ENCODE measurements around the gene MACROD2. TPM values are rescaled to one million over a fixed set of nuclear protein-coding genes. Genes with fewer than 3 reads are reported as not detected.

Gene MACROD2
- total RNA-seq, 1 experiment from 2014 or later: not detected

DNA sequence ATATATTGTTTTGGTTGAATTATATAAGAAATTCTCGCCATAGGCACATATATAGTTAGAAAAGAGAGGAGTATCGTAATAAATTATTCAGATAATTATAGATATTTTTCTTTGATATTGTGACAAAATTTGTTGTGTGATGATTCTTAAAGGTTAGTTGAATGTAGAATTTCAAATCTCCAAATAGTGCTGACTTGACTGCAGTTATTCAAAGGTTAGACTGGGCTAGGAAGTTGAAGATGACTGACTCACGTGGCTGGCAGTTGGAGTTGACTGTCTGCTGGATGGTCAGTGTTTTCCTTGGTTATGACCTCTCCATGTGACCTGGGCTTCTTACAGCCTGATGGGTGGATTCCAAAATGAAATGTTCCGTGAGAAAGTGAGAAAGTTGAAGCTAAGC, 286.8 kb downstream of the MACROD2 start:
- no peaks in the 10 kb centered on the region for H3K36me3 ChIP-seq
- H3K9me3 ChIP-seq (replicated peaks): no peaks in the 10 kb centered on the region
- no peaks in the 10 kb centered on the region for H3K27me3 ChIP-seq (replicated peaks)
- H3K4me3 ChIP-seq: no peak overlapping the region
- H3K27ac ChIP-seq: no peak overlapping the region
- H3K4me1 ChIP-seq (replicated peaks): no peaks in the 10 kb centered on the region
- no peak for DNase-seq (ENCODE audit: low read depth in 1 of 2, low spot score in 2 of 2)

DNA sequence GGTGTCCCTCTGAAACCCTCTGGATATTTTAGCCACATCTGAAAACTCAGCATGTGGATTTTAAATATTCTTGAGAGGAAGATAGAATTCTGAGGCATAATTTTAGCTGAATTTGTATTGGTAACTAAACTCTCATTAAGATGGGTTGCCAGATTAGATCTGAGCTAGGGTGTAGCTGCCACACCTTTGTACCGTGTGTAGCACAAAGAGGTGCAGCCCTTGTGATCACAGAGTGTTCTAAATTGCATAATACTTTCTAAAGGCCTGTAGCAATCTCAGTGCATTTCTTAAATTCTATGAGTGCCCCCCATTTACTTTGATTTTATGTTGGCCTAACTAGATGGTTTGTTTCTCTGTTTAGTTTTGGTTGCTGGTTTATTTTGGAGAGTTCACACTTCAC, 289.1 kb downstream of the MACROD2 start:
- Histone ChIP-seq H3K36me3 (no peaks in the 10 kb centered on the region), H3K9me3 (replicated peaks) (no peaks in the 10 kb centered on the region), H3K4me3 (no peak overlapping the region), H3K4me1 (replicated peaks) (no peaks in the 10 kb centered on the region), H3K27me3 (replicated peaks) (no peaks in the 10 kb centered on the region), H3K27ac (no peak overlapping the region)
- DNase-seq (ENCODE audit: low read depth in 1 of 2, low spot score in 2 of 2): no peak

DNA sequence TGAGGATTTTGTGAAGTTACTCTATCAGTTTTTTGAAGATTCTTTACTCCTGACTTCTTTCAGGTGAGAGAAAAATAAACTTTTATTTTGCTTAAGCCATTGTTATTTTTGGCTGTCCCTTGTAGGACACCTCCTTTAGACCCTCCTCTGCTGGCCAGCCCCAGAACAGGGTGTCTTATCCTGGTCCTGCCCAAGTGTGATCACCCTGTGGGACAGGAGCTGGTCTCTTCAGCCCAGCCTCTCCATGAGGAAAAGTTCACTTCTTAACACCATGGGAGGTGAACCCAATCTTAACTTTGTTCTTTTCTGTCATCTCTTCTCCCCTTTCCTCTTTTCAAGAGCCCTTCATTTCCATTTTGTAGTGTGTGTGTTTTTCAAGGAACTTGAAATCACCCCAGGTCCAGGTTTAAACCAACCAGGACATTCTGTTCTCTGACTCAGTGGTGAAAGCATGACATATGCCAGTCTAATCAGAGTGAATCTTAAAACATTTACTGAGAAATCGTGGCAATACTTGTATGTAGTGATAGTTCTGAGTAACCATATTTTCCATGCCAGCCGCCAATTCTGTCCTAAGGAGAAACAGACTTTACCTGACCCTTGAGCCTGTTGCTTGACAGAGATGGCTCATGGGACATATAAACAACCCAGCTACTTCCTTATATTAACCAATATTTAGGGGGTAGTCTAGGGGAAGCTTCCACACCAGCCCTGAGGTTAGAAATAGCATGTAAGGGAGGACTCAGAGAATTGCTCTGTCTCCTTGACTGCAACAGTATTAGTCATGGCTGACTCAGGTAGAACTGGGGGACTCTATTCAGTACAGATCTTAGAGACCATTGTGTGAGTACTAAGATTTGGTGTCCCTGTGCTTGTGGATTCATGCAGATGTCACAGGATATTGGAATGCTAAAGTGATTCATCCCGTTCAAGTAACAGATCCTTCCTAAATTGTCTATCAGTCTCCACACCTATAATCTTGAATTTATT, 293.3 kb downstream of the MACROD2 start:
- H3K4me1 ChIP-seq (replicated peaks): no peaks in the 10 kb centered on the region
- no peaks in the 10 kb centered on the region for H3K27me3 ChIP-seq (replicated peaks)
- no peak overlapping the region for H3K27ac ChIP-seq
- peak in 1 of 2 experiments; percentile 2 for DNase-seq (ENCODE audit: low read depth in 1 of 2, low spot score in 2 of 2)
- H3K9me3 ChIP-seq (replicated peaks): no peaks in the 10 kb centered on the region
- H3K36me3 ChIP-seq: no peaks in the 10 kb centered on the region
- H3K4me3 ChIP-seq: no peak overlapping the region

DNA sequence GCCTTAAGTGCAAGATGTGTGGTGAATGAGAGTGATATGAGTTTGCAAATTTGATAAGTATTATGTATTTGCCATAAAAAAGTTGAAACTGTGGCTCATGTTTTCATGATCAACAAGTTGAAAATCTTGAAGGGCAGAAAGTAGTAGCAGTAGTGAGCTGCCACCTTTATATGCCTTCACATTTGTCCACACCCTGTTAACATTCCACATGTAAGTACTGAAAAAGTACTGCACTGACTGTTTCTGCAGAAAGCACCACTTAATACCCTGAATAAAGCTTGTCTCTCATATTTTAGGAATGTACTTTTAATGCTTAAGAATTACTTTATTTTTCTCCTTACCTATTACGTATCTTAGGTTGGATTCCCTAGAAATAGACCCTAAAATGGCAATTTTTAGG, 296.2 kb downstream of the MACROD2 start:
- H3K27ac ChIP-seq: no peak overlapping the region
- H3K9me3 ChIP-seq (replicated peaks): no peaks in the 10 kb centered on the region
- DNase-seq (ENCODE audit: low read depth in 1 of 2, low spot score in 2 of 2): no peak
- no peak overlapping the region for H3K4me3 ChIP-seq
- H3K36me3 ChIP-seq: no peaks in the 10 kb centered on the region
- H3K27me3 ChIP-seq (replicated peaks): no peaks in the 10 kb centered on the region
- no peaks in the 10 kb centered on the region for H3K4me1 ChIP-seq (replicated peaks)

GRCh38 chr20:14295238-14295637, 299.9 kb downstream of the MACROD2 start:
- H3K36me3 ChIP-seq: no peaks in the 10 kb centered on the region
- no peaks in the 10 kb centered on the region for H3K27me3 ChIP-seq (replicated peaks)
- H3K4me3 ChIP-seq: no peak overlapping the region
- no peaks in the 10 kb centered on the region for H3K4me1 ChIP-seq (replicated peaks)
- 0 out of 2 replicates have a peak, but pooled peaks cover 2% of the 10 kb centered on the region for H3K9me3 ChIP-seq (replicated peaks)
- DNase-seq (ENCODE audit: low read depth in 1 of 2, low spot score in 2 of 2): no peak
- H3K27ac ChIP-seq: no peak overlapping the region

GRCh38 chr20:14295770-14296309, 300.5 kb downstream of the MACROD2 start:
- no peak overlapping the region for H3K4me3 ChIP-seq
- 0 out of 2 replicates have a peak, but pooled peaks cover 2% of the 10 kb centered on the region for H3K9me3 ChIP-seq (replicated peaks)
- no peaks in the 10 kb centered on the region for H3K36me3 ChIP-seq
- no peaks in the 10 kb centered on the region for H3K27me3 ChIP-seq (replicated peaks)
- no peak for DNase-seq (ENCODE audit: low read depth in 1 of 2, low spot score in 2 of 2)
- no peaks in the 10 kb centered on the region for H3K4me1 ChIP-seq (replicated peaks)
- H3K27ac ChIP-seq: no peak overlapping the region

- DNase-seq (ENCODE audit: low read depth in 1 of 2, low spot score in 2 of 2): no peak
- H3K9me3 ChIP-seq (replicated peaks): 0 out of 2 replicates have a peak, but pooled peaks cover 2% of the 10 kb centered on the region
- H3K27me3 ChIP-seq (replicated peaks): no peaks in the 10 kb centered on the region
- no peaks in the 10 kb centered on the region for H3K36me3 ChIP-seq
- H3K4me3 ChIP-seq: no peak overlapping the region
- no peaks in the 10 kb centered on the region for H3K4me1 ChIP-seq (replicated peaks)
- no peak overlapping the region for H3K27ac ChIP-seq
Measured at GRCh38 chr20:14299831-14300230, 304.5 kb downstream of the MACROD2 start.

GRCh38 chr20:14303106-14303505, 307.8 kb downstream of the MACROD2 start:
- Histone ChIP-seq H3K27me3 (replicated peaks) (no peaks in the 10 kb centered on the region), H3K36me3 (no peaks in the 10 kb centered on the region), H3K9me3 (replicated peaks) (no peaks in the 10 kb centered on the region), H3K4me1 (replicated peaks) (no peaks in the 10 kb centered on the region), H3K4me3 (no peak overlapping the region), H3K27ac (no peak overlapping the region)
- no peak for DNase-seq (ENCODE audit: low read depth in 1 of 2, low spot score in 2 of 2)

DNA sequence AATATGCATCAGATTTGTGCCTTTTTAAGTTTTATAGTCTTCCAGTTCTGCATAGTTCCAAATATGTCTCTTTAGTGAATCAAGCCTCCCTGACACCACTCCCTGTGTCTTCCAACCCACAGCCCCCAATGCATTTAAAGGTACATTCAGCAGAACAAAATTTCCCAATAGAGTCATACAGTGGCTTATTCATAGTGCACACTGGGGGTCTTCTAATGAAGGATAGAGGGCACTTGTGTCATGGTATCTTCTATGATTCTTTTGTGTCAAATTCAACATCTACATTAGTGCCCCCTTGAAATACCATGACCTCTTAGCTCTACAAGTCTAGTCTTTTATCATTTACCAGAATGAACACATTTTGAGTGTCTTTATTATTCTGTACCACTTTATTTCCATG, 308.3 kb downstream of the MACROD2 start:
- no peaks in the 10 kb centered on the region for H3K9me3 ChIP-seq (replicated peaks)
- H3K4me1 ChIP-seq (replicated peaks): no peaks in the 10 kb centered on the region
- H3K36me3 ChIP-seq: no peaks in the 10 kb centered on the region
- no peak for DNase-seq (ENCODE audit: low read depth in 1 of 2, low spot score in 2 of 2)
- H3K27me3 ChIP-seq (replicated peaks): no peaks in the 10 kb centered on the region
- H3K4me3 ChIP-seq: no peak overlapping the region
- no peak overlapping the region for H3K27ac ChIP-seq

GRCh38 chr20:14304472-14304871, 309.2 kb downstream of the MACROD2 start:
- Histone ChIP-seq H3K36me3 (no peaks in the 10 kb centered on the region), H3K9me3 (replicated peaks) (no peaks in the 10 kb centered on the region), H3K27ac (no peak overlapping the region), H3K4me3 (no peak overlapping the region), H3K27me3 (replicated peaks) (no peaks in the 10 kb centered on the region), H3K4me1 (replicated peaks) (no peaks in the 10 kb centered on the region)
- DNase-seq (ENCODE audit: low read depth in 1 of 2, low spot score in 2 of 2): no peak

DNA sequence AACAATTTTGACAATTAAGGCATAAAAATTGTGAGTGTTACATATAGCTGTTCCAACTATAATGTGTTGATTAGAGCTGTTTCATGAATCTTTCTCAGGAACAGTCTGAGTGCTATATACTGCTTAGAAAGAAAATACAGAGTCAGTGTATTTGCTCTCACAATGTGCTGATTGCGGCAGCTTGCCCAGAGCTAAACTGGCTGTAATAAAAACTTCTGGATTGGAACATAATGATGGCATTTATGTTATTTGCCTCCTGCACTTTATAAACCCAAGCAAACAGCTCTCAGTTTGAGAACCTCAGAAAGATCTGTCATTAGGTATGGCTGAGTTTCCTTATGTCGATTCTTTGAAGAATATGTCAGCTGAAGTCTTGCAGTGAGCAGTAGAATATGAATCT, 312.6 kb downstream of the MACROD2 start:
- H3K27ac ChIP-seq: no peak overlapping the region
- no peak overlapping the region for H3K4me3 ChIP-seq
- no peaks in the 10 kb centered on the region for H3K4me1 ChIP-seq (replicated peaks)
- no peaks in the 10 kb centered on the region for H3K36me3 ChIP-seq
- no peaks in the 10 kb centered on the region for H3K27me3 ChIP-seq (replicated peaks)
- no peaks in the 10 kb centered on the region; the same call in 1 of the 2 replicates for H3K9me3 ChIP-seq (replicated peaks)
- no peak for DNase-seq (ENCODE audit: low read depth in 1 of 2, low spot score in 2 of 2)

DNA sequence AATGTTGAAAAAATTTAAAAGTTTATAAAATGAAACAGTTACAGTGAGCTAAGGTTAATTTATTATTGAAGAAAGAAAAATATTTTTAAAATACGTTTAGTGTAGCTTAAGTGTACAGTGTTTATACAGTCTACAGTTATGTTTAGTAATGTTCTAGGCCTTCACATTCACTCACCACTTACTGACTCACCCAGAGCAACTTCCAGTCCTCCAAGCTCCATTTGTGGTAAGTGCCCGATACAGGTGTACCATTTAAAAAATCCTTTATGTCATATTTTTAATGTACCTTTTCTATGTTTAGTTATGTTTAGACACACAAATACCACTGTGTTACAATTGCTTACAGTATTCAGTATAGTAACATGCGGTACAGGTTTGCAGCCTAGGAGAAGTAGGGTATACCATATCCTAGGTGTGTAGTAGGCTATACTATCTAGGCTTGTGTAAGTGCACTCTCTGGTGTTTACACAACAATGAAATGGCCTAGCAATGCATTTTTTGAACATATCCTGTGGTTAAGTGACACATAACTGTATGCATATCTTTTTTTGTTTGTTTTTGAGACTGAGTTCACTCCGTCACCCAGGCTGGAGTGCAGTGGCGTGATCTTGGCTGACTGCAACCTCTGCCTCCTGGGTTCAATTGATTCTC, 315.8 kb downstream of the MACROD2 start:
- Histone ChIP-seq H3K27me3 (replicated peaks) (no peaks in the 10 kb centered on the region), H3K27ac (no peak overlapping the region), H3K9me3 (replicated peaks) (no peaks in the 10 kb centered on the region; the same call in 1 of the 2 replicates), H3K4me3 (no peak overlapping the region), H3K36me3 (no peaks in the 10 kb centered on the region), H3K4me1 (replicated peaks) (no peaks in the 10 kb centered on the region)
- no peak for DNase-seq (ENCODE audit: low read depth in 1 of 2, low spot score in 2 of 2)

- Histone ChIP-seq H3K9me3 (replicated peaks) (no peaks in the 10 kb centered on the region; the same call in 1 of the 2 replicates), H3K4me1 (replicated peaks) (no peaks in the 10 kb centered on the region), H3K4me3 (no peak overlapping the region), H3K36me3 (no peaks in the 10 kb centered on the region), H3K27ac (no peak overlapping the region), H3K27me3 (replicated peaks) (no peaks in the 10 kb centered on the region)
- DNase-seq (ENCODE audit: low read depth in 1 of 2, low spot score in 2 of 2): no peak
Measured at GRCh38 chr20:14312001-14312400, 316.7 kb downstream of the MACROD2 start.
